Effector CD4-positive, alpha-beta T cell (primary cell): ENCODE data around the gene NPDC1.
A peak's percentile ranks its signal among the peaks of the same experiment; 100 is the strongest.

Experiments used
- DNase-seq: peaks from one replicate; pipeline ENCODE4 v3.0.0-alpha.2; 2020
- total RNA-seq: gene quantifications from one replicate; lab custom pipeline; 2026; lab: John Stamatoyannopoulos, UW

Gene NPDC1
- 13.5 reads per million, percentile 38 among the genes with 10 or more reads in this experiment for total RNA-seq

GRCh38 chr9:137046088-137046787 lies at the start of gene NPDC1:
Gene NPDC1 (minus strand): TSS chr9:137046177. CDS start chr9:137045989, 188 bp downstream.
- peak; percentile 74 for DNase-seq

GRCh38 chr9:137089232-137089947 lies 43.4 kb upstream of the NPDC1 start:
- no peak for DNase-seq

GRCh38 chr9:137088121-137088520 lies 42.1 kb upstream of the NPDC1 start:
- no peak for DNase-seq

GRCh38 chr9:137087409-137087925 lies 41.5 kb upstream of the NPDC1 start:
- DNase-seq = no peak

GRCh38 chr9:137086531-137087408 lies 40.8 kb upstream of the NPDC1 start, which contains the start of gene MAN1B1:
Gene MAN1B1 (plus strand): TSS chr9:137086985. CDS start chr9:137087000, 15 bp downstream.
- peak; percentile 99 for DNase-seq

- DNase-seq = no peak
Measured at GRCh38 chr9:137085920-137086530, 40.0 kb upstream of the NPDC1 start.

- no peak for DNase-seq
Measured at GRCh38 chr9:137084526-137084925, 38.5 kb upstream of the NPDC1 start.

GRCh38 chr9:137083394-137084004 lies 37.5 kb upstream of the NPDC1 start:
- no peak for DNase-seq

- no peak for DNase-seq
Measured at GRCh38 chr9:137082925-137083290, 36.9 kb upstream of the NPDC1 start.

GRCh38 chr9:137082222-137082924 lies 36.4 kb upstream of the NPDC1 start:
- DNase-seq = no peak

GRCh38 chr9:137080260-137081122 lies 34.5 kb upstream of the NPDC1 start:
- DNase-seq = no peak

GRCh38 chr9:137079401-137079787 lies 33.4 kb upstream of the NPDC1 start:
- DNase-seq = no peak

- DNase-seq = no peak
Measured at GRCh38 chr9:137078701-137079400, 32.9 kb upstream of the NPDC1 start.

- DNase-seq = no peak
Measured at GRCh38 chr9:137077758-137078693, 32.0 kb upstream of the NPDC1 start.

- DNase-seq = peak; percentile 38
Measured at GRCh38 chr9:137077010-137077747, 31.2 kb upstream of the NPDC1 start, which contains the start of gene UAP1L1. Gene UAP1L1 (plus strand): TSS chr9:137077517. CDS start chr9:137077533, 16 bp downstream.

GRCh38 chr9:137076636-137077009 lies 30.6 kb upstream of the NPDC1 start:
- DNase-seq = no peak

GRCh38 chr9:137075275-137075775 lies 29.3 kb upstream of the NPDC1 start:
- no peak for DNase-seq
